ACHN (cell line): ENCODE measurements around the gene PDE9A.

Experiments
- DNase-seq: peaks from one replicate; pipeline ENCODE4 v3.0.0-alpha.2; 2015
- in situ Hi-C: cut with HindIII; loops from 2 replicates; pipeline ENCODE4 v1.10.0; 2017; ENCODE audit warnings: low sequenced_read_pairs, low pct_ligation_motif_present, low pct_unique_long_range_greater_than_20kb

PDE9A gene

DNA sequence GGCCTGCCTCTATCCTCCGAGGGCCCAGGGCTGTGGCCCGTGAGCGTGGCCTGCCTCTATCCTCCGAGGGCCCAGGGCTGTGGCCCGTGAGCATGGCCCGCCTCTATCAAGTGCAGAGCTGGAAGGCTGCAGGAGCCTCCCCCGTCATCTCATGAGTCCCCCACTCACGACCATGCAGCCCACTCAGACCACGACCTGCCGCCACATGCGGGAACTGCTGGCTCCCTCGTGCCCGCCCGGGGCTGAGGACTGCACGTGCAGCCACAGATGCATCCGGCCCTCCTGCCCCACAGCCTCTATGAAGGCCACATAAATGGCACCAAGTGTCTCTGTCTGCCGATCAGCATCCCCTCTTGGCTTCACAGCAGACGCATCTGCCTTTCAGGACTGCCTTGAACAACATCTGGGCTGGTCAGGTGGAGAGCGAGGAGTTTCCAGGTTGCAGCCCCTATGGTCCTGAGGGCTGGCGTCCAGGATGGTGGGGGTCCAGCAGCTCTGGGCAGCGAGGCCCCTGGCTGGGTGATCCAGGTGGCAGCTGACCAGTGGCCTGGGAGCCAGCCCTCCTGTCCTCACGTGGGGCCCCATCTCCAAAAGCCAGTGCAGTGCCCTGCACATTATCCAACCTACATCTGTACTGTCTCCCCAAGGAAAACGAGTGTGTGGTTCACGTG, 103.3 kb downstream of the PDE9A start:
- no peak for DNase-seq
- in situ Hi-C loops, result no loop called here

DNA sequence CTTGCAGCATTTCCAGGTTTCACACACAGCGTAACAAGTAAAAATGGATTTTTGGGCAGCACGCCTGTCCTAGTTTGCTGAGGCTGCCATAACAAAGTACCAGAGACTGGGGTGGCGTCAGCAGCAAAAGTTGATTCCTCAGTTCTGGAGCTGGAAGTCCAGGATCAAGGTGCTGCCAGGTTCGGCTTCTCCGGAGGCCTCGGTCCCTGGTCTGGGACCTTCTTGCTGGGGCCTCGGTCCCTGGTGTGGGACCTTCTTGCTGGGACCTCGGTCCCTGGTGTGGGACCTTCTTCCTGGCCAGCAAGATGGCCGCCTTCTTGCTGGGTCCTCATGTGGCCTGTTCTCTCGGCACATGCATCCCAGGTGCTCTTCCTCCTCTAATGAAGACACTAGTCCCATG, 104.0 kb downstream of the PDE9A start:
- in situ Hi-C loops, result no loop called here
- no peak for DNase-seq

DNA sequence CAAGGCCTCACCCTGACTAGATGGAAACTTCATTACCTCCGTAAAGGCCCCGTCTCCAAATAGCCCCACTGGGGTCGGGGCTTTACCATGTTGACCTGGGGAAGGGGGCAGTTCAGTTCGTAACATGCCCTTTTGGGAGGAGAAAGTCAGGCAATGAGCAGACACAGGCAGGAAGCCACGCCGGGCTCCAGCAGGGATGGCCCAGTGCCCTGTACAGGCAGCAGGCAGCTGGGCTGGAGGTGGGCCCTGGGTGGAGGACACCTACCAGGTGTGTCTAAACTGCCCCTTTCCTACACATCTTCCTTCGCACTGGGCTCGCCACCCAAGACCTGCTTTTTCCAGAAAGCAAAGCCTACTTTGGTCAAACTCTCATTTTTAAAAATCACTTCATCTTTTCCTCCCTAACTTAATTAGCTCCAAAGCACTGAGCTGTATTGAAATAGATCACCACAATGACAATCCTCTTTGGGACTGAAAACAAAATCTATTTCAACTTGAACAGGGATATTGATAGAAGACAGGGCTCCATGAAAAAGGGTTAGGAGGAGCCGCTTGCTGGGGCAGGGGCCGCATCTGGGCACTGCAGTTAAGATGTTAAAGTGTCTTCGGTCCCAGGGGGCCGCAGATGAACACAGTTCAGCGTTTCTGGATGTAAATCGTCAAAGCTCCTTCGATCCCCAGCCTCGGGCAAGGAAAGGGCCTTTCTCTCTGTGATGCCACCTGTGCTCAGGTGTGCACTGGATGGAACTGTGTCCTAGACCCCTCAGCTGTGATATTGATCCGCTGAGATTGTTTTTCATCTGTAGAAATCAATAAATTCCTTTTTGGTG, 104.6 kb downstream of the PDE9A start:
- no peak for DNase-seq
- in situ Hi-C loops, result no loop called here

DNA sequence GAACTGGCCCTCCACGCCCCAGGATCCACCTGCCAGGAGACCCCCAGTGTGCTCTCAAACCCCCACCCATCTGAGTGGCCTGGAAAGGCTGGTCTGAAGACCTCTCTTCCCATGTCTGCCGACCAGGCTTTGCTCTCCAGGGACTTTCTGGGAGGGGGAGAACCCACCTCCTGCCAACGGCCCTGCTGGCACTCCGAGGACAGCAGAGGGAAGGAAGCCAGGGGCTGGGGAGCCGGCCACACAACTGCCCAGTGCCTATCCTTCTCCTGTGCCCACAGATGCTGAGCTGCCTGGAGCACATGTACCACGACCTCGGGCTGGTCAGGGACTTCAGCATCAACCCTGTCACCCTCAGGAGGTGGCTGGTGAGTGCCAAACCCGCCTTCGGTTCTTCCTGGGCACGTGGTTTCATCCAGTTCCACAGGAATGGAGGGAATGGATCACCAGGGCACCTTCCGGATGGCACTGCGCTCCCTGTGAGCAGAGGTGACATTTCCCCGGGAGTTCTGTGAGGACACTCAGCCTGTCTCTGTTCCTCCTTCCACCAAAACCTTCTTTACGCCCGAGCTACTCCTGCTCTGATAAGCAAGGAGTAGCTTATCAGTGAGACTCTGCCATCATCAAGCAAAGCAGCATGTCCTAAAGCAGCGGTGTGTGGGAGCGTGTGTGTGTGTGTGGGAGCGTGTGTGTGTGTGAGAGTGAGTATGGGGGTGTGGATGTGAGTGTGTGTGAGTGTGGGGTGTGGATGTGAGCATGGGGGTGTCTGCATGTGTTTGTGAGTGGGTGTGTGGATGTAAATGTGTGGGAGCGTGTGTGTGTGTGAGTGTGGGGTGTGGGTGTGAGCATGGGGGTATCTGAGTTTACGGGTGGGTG, 105.5 kb downstream of the PDE9A start:
- in situ Hi-C loops, result no loop called here
- no peak for DNase-seq

DNA sequence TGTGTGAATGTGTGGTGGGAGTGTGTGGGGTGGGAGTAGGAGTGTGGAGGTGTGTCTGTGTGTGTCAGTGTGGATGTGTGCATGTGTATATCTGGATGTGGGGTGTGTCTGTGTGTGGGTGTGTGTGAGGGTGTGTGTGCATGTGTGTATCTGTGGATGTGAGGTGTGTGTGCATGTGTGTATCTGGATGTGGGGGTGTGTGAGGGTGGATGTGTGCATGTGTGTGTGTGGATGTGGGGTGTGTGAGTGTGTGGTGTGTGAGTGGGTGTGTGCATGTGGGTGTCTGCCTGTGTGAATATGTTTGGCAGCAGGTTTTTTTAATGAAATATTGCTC, 106.1 kb downstream of the PDE9A start:
- in situ Hi-C loops, result no loop called here
- DNase-seq, result no peak

DNA sequence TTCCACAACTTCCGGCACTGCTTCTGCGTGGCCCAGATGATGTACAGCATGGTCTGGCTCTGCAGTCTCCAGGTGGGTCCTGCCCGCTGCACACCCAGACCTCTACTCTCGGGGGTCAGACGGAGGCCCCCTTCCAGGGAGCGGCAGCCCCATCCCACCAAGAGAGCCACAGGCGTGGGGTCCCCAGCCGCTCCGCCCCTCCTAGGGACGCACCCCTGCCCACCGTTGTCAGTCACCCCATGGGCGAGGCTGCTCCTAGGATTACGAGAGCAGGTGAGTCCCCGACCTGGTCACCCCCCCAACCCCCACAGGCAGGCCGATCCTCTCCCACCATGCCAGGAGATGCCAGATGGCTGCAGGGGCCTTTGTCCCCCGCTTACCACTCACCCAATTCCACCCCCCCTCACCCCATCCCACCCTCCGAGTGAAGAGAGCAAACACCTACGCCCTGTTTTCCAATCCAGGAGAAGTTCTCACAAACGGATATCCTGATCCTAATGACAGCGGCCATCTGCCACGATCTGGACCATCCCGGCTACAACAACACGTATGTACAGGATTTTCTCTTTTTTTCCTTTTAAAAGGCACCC, 107.0 kb downstream of the PDE9A start:
- DNase-seq, result no peak
- in situ Hi-C loops, result no loop called here

DNA sequence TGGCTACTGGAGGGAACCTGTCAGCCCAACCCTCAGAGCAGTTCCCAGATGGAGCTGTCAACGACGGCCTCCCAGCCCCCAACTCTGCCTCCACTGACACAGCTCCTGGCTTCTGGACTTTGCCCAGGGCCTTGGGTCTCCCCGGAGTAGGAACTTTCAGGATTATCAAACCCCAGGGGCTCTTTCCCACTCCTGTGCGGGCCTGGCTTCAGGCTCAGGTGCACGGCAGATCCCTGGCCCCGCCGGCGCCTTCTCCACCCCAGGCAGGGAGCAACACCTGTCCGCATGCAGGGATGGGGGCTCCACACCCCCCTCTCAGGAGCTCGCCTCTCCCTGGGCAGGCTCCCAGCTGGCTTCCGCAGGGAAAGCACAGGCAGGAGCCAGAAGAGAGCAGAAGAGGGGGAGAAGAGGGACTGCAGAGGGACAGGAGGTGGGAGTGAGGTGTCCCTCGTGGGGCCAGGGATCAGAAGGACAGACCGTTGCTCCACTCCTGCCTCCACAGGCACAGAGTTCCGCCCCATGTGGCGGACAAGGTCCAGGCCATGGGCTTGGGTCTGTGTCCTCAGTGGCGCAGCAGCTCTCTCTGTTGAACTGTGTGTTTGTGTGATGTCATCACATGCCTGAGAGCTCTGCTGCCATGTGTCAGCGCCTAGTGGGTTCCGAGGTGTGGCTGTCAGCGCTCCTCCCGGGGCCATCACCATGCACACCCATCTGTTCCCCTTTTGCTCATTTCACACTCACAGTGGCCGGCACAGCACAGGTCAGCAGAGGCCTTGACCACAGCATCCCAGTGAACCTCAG, 107.7 kb downstream of the PDE9A start:
- in situ Hi-C loops, result no loop called here
- no peak for DNase-seq

DNA sequence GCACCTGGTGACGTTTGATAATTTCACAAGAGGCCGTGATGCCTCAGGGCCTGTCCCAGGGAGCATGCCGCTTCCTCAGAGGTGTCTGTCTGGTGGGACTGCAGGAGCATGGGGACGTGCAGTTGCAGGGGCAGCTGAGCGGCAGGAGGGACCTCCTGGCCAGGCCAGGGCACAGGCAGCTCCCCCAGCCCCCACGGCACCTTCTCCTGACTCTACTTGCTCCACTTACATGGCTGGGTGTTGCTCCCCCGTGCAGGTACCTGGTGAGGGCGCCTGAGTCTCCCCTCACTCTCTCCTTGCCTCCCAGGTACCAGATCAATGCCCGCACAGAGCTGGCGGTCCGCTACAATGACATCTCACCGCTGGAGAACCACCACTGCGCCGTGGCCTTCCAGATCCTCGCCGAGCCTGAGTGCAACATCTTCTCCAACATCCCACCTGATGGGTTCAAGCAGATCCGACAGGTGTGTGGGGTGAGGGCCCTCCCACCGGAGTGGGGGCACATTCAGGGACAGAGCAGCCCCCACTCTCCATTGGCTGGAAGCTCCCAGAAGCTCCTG, 108.4 kb downstream of the PDE9A start:
- no peak for DNase-seq
- in situ Hi-C loops, result no loop called here

DNA sequence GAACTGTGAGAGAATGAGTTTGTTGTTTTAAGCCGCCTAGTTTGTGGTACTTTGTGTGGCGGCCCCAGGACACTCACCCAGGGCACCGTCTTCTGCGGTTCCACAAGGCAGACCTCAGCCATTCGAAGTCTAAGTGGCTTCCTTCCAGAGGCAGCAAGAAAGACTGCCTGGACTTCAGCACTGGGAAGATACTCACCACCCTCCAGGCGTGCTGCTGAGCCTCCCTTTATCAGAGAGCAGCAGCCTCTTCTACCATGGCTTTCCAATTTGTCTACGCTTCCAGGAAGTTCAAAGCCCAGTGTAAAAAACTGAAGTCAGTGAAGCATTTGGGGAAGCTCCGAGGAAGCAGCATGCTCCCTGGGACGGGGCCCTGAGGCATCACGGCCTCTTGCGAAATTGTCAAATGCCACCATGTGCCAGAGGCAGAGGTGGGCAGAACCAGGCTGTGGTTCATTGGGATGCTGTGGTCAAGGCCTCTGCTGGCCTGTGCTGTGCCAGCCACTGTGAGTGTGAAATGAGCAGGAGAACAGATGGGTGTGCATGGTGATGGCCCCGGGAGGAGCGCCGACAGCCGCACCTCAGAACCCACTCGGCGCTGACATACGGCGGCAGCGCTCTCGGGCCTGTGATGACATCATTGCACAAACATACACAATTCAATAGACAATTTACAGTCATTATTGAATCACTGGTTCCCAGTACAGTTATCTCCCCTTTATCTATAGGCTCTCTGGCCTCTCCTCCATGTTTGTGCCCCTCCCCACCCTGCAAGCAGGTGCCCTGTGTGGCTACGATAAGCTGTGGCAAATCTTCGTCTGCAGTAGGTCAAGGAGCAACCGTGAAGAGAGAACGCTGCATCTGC, 110.4 kb downstream of the PDE9A start:
- in situ Hi-C loops, result no loop called here
- DNase-seq, result no peak

DNA sequence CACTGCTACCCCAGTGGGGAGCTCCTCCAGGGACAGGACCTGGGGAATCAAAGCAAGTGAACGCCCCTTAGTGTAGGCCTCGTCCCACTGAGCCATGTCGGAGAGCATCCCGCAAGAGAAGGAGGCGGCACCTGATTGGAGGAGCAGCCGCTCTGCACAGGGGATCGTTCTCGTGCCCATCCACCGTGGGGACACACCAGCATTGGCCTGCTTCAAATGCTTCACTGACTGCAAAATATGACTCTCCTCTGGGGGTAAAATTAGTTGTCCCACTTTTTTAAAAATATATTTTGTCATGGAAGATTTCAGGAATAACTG, 111.0 kb downstream of the PDE9A start:
- DNase-seq, result no peak
- in situ Hi-C loops, result no loop called here

DNA sequence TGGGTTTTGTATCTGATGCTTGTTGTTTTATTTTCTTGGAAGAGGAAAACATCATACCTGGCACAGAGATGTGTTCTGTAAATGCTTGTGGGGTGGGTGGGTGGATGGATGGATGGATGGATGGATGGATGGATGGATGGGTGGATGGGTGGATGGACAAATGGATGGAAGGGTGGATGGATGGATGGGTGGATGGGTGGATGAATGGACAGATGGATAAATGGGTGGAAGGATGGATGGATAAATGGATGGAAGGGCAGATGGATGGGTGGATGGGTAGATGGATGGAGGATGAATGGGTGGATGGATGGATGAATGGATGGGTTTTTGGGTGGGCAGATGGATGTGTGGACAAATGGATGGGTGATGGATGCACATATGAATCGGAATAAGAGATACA, 111.5 kb downstream of the PDE9A start:
- in situ Hi-C loops, result no loop called here
- no peak for DNase-seq

DNA sequence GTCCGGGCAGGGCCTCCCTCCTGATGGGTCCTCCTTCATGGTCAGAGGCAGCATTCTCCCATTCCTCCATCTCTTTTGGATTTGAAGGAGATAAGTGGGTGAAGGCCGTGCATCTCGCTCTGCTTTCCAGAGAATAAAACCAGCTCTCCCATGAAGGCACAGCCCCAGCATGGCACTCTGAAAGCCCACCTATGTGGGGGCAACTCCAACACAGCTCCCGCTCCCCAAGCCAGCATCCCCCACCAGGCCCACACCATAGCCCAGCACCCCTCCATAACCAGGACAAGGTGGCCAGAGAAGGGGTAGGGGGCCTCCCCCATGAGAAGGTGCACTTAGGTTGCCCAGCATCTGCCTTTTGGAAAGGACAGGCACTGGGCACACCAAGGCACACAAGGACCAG, 112.2 kb downstream of the PDE9A start:
- DNase-seq, result no peak
- in situ Hi-C loops, result no loop called here

DNA sequence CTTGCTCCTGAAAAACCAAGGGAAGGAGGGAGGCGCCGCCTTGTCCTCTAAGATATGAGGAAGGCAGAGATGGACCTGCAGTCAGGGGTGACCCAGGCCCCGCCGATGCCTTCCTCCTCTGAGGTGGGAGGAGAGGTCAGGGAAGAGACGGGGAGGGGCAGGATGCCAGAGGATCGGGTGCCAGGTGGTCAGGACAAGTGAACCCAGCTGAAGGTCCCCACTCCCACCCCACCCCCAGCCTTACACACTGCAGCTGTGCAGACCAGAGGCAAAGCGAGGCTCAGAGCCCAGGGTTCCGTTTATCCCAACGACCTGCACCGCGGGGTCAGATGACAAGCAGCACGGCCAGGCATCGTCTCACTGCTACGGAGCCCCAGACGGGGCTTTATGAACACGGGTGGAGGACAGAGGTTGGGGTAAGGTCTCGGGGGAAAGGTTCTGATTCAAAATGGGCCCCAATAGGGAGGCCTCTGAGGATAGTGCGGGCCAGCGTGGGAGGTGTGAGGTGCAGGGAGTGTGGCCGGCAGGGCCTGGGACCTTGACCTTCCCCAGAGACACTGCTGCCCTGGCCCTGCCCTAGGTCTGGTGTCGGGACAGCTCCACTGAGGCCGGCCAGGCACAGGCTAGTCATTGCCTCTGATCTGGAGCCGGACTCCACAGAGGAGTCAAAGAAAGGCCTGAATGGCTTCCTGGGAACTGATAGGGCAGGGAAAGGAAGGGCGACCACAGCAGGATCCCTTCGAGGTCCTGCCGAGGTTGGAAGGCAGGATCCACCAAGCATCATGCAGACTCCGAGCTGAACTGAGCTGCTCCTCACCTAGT, 113.5 kb downstream of the PDE9A start:
- no peak for DNase-seq
- in situ Hi-C loops, result no loop called here

DNA sequence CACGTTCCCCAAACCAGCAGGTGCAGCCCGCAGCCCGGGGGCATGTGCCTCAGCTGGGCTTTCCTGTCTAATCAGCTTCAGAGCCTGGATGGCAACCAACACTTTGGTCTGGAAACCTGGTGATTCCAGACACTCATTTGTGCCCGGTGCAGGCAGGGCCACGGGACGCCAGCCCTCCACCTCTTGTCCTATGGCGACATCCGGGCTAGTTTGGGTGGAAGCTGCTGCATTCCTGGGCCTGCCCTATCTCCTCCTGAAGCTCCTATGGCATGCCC, 114.1 kb downstream of the PDE9A start:
- in situ Hi-C loops, result no loop called here
- no peak for DNase-seq

DNA sequence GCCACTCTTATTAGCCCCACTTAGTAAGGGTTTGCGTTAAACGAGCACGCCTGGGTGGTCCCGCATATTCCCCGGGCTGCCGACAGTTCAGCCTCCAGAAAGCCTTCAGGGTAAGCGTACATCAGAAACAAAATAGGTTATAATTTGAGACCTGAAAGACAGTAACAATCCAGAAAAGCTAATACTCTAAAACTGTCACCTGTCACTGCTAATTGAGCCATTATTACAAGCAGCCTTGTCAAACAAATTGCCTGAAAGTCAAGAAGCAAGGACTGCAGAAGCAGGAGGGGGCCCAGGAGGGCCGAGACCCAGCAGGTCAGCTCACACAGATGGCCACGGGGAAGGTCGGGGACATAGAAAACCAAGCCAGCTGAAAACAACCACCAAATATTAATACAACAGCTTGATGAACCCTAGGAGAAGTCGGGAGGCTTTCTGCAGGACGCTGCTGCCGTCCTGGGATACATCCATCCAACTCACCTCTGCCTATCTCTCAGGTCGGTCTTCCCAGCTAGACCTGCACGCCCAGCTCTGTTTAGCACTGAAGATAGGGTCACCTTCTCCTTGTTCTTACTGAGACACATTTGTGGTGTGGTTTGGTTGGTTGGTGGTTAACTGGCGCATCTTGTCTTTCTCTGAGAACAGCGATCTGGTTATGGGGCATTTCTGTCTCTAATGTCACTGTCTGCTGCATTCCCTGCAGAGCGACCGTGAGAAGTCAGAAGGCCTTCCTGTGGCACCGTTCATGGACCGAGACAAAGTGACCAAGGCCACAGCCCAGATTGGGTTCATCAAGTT, 115.1 kb downstream of the PDE9A start:
- in situ Hi-C loops, result no loop called here
- no peak for DNase-seq

DNA sequence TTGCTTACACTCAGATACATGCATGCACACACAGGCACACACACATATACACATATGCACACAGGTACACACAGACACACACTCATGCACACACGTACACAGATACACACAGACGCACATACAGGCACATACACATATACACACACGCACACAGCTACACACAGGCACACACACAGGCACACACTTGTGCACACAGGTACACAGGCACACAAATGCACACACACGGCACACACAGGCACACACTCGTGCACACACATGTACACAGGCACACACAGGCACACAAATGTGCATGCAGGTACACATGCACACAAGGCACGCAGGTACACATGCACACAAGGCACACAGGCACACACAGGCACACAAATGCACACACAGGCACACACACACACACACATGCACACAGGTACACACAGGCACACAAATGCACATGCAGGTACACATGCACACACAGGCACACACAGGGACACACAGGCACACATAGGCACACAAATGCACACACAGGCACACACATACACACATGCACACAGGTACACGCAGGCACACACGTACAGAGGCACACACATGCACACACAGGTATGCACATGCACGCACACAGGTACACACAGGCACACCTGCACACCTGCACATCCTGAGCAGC, 115.9 kb downstream of the PDE9A start:
- in situ Hi-C loops, result no loop called here
- DNase-seq, result no peak
